GM12864 (cell line): Measurements from ENCODE around the gene ESR2.

Experiments used
- DNase-seq: peaks from one replicate; pipeline ENCODE4 v3.0.0-alpha.2; 2011; ENCODE audit warnings: low read depth
- H3K4me3 ChIP-seq: 2 replicates; pipeline ENCODE4 v1.5.1; 2011; ENCODE audit warnings: mild to moderate bottlenecking, low read depth, low read length, control low read depth
- CTCF ChIP-seq: IDR thresholded peaks from 2 replicates; pipeline ENCODE4 v1.5.1; 2011; ENCODE audit warnings: low read depth, mild to moderate bottlenecking, moderate library complexity, low read length, control low read depth, inconsistent platforms; ENCODE audit errors: missing control alignments

The ESR2 gene

DNA sequence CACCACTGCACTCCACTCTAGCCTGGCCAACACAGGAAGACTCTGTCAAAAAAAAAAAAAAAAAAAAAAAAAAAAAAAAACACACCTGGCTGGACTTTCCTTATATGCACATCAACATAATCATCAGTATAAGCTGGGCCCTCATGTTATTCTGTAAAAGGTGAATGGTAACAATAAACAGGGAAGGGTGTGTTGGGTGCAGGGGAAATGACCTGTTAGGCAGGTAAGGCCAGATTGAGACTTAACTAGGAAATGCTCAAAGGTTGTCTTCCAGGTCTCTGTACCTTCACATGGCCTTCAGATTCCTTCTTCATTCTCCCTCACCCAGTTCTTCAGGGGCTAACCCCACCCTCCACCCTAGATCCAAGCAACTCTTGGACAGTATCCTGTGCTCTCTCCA, 47.5 kb downstream of the ESR2 start:
- H3K4me3 ChIP-seq: no peak overlapping the region
- TF ChIP-seq CTCF: no peak
- no peak for DNase-seq

DNA sequence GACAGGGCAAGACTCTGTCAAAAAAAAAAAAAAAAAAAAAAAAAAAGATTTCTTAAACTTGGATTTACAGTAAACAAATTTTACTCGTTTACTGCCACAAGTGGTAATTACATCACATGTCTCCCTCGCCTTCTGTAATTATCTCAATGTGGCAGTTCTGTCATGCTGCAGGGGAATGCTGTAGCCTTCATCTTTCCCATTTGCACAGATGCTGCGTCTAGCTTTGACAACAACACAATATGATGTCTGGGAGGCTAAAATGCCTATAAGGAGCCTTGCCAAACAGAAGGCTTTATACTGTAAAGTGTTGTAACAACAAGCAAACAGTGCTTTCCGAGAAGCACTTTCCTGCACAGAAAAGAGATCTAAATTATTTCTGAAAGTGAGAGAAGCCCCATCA, 48.7 kb downstream of the ESR2 start:
- TF ChIP-seq CTCF: no peak
- no peak overlapping the region for H3K4me3 ChIP-seq
- DNase-seq: no peak

DNA sequence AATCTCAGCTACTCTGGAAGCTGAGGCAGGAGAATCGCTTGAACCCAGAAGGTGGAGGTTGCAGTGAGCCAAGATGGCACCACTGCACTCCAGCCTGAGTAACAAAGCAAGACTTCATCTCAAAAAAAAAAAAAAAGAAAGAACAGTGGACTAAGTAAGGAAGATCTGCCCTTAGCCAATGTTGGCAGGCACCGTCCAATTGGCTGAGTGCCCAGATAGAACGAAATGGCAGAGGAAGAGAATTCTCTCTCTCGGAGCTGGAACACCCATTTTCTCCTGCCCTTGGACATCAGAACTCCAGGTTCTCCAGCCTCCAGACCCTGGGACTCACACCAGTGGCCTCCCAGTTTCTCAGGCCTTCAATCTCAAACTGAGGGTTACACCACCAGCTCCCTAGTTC, 49.9 kb downstream of the ESR2 start:
- no peak for DNase-seq
- TF ChIP-seq CTCF: no peak
- no peak overlapping the region for H3K4me3 ChIP-seq

- no peak for DNase-seq
- TF ChIP-seq CTCF: no peak
- H3K4me3 ChIP-seq: no peak overlapping the region
Observed at GRCh38 chr14:64238631-64239030, 55.5 kb downstream of the ESR2 start.

GRCh38 chr14:64238049-64238448, 56.1 kb downstream of the ESR2 start:
- no peak for TF ChIP-seq CTCF
- DNase-seq: no peak
- no peak overlapping the region for H3K4me3 ChIP-seq

DNA sequence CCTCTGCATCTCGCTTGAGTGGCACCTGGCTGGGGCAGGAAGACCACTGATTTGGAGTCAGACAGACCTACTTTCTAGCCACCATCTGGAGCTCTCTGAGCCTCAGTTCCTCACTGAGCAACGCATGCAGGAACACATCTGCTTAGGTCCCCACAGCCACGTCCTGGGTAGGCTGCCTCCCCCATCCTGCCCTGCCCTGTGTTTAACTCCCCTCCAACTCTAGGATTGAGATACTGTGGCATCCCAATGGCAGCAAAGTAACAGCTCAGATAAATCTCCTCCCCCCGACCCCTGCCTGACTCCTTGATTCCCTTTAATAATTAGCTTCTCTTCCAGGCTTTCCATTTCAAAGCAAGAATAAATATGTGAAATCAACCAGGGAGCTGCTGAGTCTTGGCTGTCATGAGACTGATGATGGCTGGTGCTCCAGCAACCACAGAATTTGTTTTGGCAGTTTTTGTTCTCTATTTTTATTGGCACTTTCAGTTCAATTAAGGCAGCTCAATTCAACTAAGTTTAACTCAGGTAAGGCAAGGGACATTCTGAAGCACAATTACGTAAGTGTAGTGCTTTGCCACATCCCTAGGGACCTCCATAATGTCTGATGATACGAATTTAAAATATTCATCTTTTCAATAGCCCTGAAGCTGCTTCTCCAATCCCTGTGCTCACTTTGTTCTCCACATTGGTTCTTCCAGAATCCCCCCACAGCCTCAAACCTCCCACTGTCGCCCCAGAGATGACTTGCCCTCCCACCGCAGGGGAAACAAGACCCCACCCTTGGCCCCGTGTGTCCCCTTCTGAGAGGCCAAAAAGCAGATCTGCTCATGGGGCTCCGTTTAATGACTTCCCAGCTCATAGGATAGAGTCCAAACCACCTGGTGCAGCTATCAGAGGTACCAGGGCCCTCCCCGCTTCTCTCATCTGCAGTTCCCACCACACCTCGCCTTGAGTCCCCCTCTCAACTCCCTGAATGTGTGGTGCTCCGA, 58.2 kb downstream of the ESR2 start:
- H3K4me3 ChIP-seq: peak overlapping the region; percentile 4
- DNase-seq: peak; percentile 86
- no peak for TF ChIP-seq CTCF
